ENCODE results near the gene ACADS. TPM values are rescaled to one million over a fixed set of nuclear protein-coding genes. Genes with fewer than 3 reads are reported as not detected.

The ACADS gene
- total RNA-seq, 1 experiment from 2014 or later = 11.0 TPM

GRCh38 chr12:120696626-120697025 lies 29.0 kb upstream of the ACADS start (continued):
- TF ChIP-seq ZNF138 (CRISPR knock-in tag; conservative IDR thresholded peaks at IDR 0.05) = no peak

GRCh38 chr12:120697344-120697743 lies 28.3 kb upstream of the ACADS start:
- H3K36me3 Mint-ChIP-seq = peaks cover 76% of the 10 kb centered on the region
- H3K27ac Mint-ChIP-seq = no peak overlapping the region
- DNase-seq (ENCODE audit: low spot score) (no peak), ATAC-seq (no peak)
- no peaks in the 10 kb centered on the region for H3K27me3 Mint-ChIP-seq (ENCODE audit: low read depth)
- H3K9me3 Mint-ChIP-seq = no peaks in the 10 kb centered on the region
- peaks cover 27% of the 10 kb centered on the region for H3K4me1 Mint-ChIP-seq
- CTCF ChIA-PET = interaction anchor here (1.8 kb wide), 1 partner anchor 48 kb away, joined by 9 read pairs; no protein-coding TSS in a partner anchor
- no peak overlapping the region for H3K4me3 Mint-ChIP-seq
- TF ChIP-seq SMAD4 (CRISPR knock-in tag; IDR thresholded peaks at IDR 0.05) = no peak
- TF ChIP-seq IRF1 (CRISPR knock-in tag; IDR thresholded peaks at IDR 0.05) = no peak
- no peak for TF ChIP-seq CREB1 (CRISPR knock-in tag; IDR thresholded peaks at IDR 0.05)
- no peak for TF ChIP-seq ZNF263 (CRISPR knock-in tag; IDR thresholded peaks at IDR 0.05; ENCODE audit: low read depth)
- no peak for TF ChIP-seq USF1 (CRISPR knock-in tag; IDR thresholded peaks at IDR 0.05)
- TF ChIP-seq ZNF232 (CRISPR knock-in tag; IDR thresholded peaks at IDR 0.05) = no peak
- no peak for TF ChIP-seq GTF2I (CRISPR knock-in tag; conservative IDR thresholded peaks at IDR 0.05)
- TF ChIP-seq ZBTB43 (CRISPR knock-in tag; IDR thresholded peaks at IDR 0.05) = no peak
- TF ChIP-seq PREB (CRISPR knock-in tag; IDR thresholded peaks at IDR 0.05; ENCODE audit: borderline replicate concordance) = no peak
- no peak for TF ChIP-seq SP1 (CRISPR knock-in tag; conservative IDR thresholded peaks at IDR 0.05)
- no peak for TF ChIP-seq NFE2L1 (CRISPR knock-in tag; IDR thresholded peaks at IDR 0.05)
- no peak for TF ChIP-seq ETV6 (CRISPR knock-in tag; IDR thresholded peaks at IDR 0.05)
- TF ChIP-seq TEAD1 (CRISPR knock-in tag; IDR thresholded peaks at IDR 0.05) = no peak
- no peak for TF ChIP-seq OVOL2 (CRISPR knock-in tag; IDR thresholded peaks at IDR 0.05; ENCODE audit: borderline replicate concordance)
- no peak for TF ChIP-seq FOXK1 (CRISPR knock-in tag; IDR thresholded peaks at IDR 0.05)
- TF ChIP-seq ZNF671 (CRISPR knock-in tag; IDR thresholded peaks at IDR 0.05) = no peak
- TF ChIP-seq JUN (CRISPR knock-in tag; IDR thresholded peaks at IDR 0.05) = no peak
- TF ChIP-seq KAT7 (CRISPR knock-in tag; IDR thresholded peaks at IDR 0.05; ENCODE audit: borderline replicate concordance) = no peak
- POLR2A ChIA-PET = no interaction called here

- ChIA-PET POLR2A (interaction anchor here (0.6 kb wide), 1 partner anchor 8 kb away, joined by 4 read pairs; no protein-coding TSS in a partner anchor), CTCF (interaction anchor here (1.2 to 1.8 kb wide), 2 partner anchors 12 to 50 kb away, joined by 3 to 9 read pairs; partner anchors contain the start of gene MLEC)
- DNase-seq (ENCODE audit: low spot score) (no peak), ATAC-seq (no peak)
- H3K36me3 Mint-ChIP-seq = peaks cover 76% of the 10 kb centered on the region
- H3K27me3 Mint-ChIP-seq (ENCODE audit: low read depth) = no peaks in the 10 kb centered on the region
- H3K27ac Mint-ChIP-seq = 0 out of 2 replicates have a peak overlapping the region, but pooled peaks have one; percentile 57
- peaks cover 14% of the 10 kb centered on the region for H3K4me1 Mint-ChIP-seq
- H3K4me3 Mint-ChIP-seq = no peak overlapping the region
- TF ChIP-seq ZSCAN18 (CRISPR knock-in tag; IDR thresholded peaks at IDR 0.05) = no peak
- no peak for TF ChIP-seq ZNF121 (CRISPR knock-in tag; IDR thresholded peaks at IDR 0.05)
- TF ChIP-seq FOXP4 (CRISPR knock-in tag; IDR thresholded peaks at IDR 0.05) = no peak
- TF ChIP-seq ZNF423 (CRISPR knock-in tag; IDR thresholded peaks at IDR 0.05) = no peak
- no peak for TF ChIP-seq CREM (CRISPR knock-in tag; IDR thresholded peaks at IDR 0.05)
- TF ChIP-seq E2F4 (CRISPR knock-in tag; IDR thresholded peaks at IDR 0.05; ENCODE audit: borderline replicate concordance, low read depth) = no peak
- TF ChIP-seq CDX4 (CRISPR knock-in tag; IDR thresholded peaks at IDR 0.05; ENCODE audit: borderline replicate concordance) = no peak
- H3K9me3 Mint-ChIP-seq = no peaks in the 10 kb centered on the region
Observed at GRCh38 chr12:120698665-120699064, 27.0 kb upstream of the ACADS start.

Data from WTC11 (cell line).